Keratinocyte (primary cell): ENCODE results near the gene KIF13A.

Source experiments
- EZH2 ChIP-seq: IDR thresholded peaks from one replicate; pipeline ENCODE4 v1.6.1; 2012; ENCODE audit warnings: inconsistent platforms, mild to moderate bottlenecking, low read length, moderate library complexity
- TF ChIP-seq, protein P1 (sequence below), 3 experiments: IDR thresholded peaks in 1 of 3; conservative IDR thresholded peaks in 1 of 3; optimal IDR thresholded peaks in 1 of 3; 2 replicates in 2 of 3; 3 replicates in 1 of 3; pipeline versions ENCODE3 to v1.5.1; 2011; ENCODE audit warnings: low read length in 3 of 3, mild to moderate bottlenecking in 3 of 3, moderate library complexity in 2 of 3, control low read depth in 1 of 3, inconsistent platforms in 1 of 3; ENCODE audit not compliant: insufficient read depth in 2 of 3; ENCODE audit errors: extremely low read depth in 1 of 3

DNA sequence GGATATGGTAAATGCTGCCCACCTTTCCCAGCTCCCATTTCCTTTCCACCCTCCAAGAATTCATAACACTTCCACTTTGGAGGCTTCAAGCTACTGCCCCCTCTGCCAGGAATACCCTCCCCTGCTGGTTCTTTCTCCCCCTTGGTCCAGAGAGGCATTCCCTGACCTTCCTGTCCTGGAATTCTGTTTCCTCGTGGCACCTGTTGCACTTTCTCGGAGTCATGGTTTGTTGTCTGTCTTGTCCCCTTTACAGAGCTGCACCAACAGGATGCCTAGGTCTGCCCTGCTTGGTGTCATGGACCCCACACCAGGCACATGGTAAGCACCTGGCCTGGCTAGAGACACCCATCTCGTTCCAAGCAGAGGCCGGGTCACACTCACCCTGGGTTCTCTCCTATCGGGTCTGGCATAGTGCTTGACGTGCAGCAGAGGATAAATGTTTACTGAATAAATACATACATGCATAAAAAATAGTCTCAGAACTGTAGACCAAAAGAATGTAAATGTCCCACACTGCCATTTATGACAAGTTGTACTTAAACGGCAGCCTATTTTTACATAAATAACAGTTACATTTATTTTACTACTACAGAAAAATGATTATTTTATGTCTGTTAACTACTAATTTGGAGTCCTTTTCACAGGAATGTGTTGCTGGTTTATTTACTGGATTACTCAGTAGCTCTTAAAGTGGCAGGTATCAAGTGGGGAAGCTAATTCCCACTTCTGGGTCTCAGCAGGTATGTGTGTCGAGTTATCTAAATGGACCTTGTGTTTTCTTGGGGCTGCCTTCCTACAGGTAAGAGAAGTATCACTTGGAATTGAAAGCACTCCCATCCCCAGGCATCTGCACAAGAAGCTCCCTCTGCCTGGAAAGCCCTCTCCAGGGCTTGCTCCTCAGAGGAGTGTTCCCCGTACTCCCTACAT, 69.3 kb downstream of the KIF13A start:
- TF ChIP-seq, protein P1, sequence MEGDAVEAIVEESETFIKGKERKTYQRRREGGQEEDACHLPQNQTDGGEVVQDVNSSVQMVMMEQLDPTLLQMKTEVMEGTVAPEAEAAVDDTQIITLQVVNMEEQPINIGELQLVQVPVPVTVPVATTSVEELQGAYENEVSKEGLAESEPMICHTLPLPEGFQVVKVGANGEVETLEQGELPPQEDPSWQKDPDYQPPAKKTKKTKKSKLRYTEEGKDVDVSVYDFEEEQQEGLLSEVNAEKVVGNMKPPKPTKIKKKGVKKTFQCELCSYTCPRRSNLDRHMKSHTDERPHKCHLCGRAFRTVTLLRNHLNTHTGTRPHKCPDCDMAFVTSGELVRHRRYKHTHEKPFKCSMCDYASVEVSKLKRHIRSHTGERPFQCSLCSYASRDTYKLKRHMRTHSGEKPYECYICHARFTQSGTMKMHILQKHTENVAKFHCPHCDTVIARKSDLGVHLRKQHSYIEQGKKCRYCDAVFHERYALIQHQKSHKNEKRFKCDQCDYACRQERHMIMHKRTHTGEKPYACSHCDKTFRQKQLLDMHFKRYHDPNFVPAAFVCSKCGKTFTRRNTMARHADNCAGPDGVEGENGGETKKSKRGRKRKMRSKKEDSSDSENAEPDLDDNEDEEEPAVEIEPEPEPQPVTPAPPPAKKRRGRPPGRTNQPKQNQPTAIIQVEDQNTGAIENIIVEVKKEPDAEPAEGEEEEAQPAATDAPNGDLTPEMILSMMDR (optimal IDR thresholded peaks at IDR 0.05 in 1 of 3, IDR thresholded peaks at IDR 0.05 in 1 of 3, conservative IDR thresholded peaks at IDR 0.05 in 1 of 3; ENCODE audit: extremely low read depth in 1 of 3, insufficient read depth in 2 of 3, low read length in 3 of 3): no peak
- TF ChIP-seq EZH2: no peak
